HG03097 (cell line): ENCODE results near the gene MRAP2.
"Not testable (repeated sequence)": the region's sequence is repeated elsewhere in the genome, so short reads cannot be mapped to it uniquely, and the experiment has no call there.

Source experiments
- ATAC-seq: cut with Tn5 transposase; IDR thresholded peaks from one replicate; pipeline ENCODE4 v1.9.1; 2021; ENCODE audit not compliant: unreplicated experiment, low FRiP score

The MRAP2 gene

GRCh38 chr6:84068873-84069272 lies 35.3 kb downstream of the MRAP2 start:
- not testable (repeated sequence) for ATAC-seq

GRCh38 chr6:84072442-84072997 lies 38.9 kb downstream of the MRAP2 start:
- no peak for ATAC-seq

- no peak for ATAC-seq
Observed at GRCh38 chr6:84074988-84075781, 41.6 kb downstream of the MRAP2 start.

- ATAC-seq: no peak
Observed at GRCh38 chr6:84077645-84078044, 44.1 kb downstream of the MRAP2 start.

- ATAC-seq: no peak
Observed at GRCh38 chr6:84078335-84078734, 44.8 kb downstream of the MRAP2 start.

- no peak for ATAC-seq
Observed at GRCh38 chr6:84081222-84081621, 47.6 kb downstream of the MRAP2 start.

GRCh38 chr6:84082689-84083265 lies 49.2 kb downstream of the MRAP2 start:
- ATAC-seq: no peak

GRCh38 chr6:84084705-84085104 lies 51.1 kb downstream of the MRAP2 start:
- not testable (repeated sequence) for ATAC-seq

- ATAC-seq: no peak
Observed at GRCh38 chr6:84086056-84086455, 52.5 kb downstream of the MRAP2 start.

- no peak for ATAC-seq
Observed at GRCh38 chr6:84086545-84087429, 53.2 kb downstream of the MRAP2 start.

- no peak for ATAC-seq
Observed at GRCh38 chr6:84089081-84089480, 55.5 kb downstream of the MRAP2 start.

GRCh38 chr6:84089552-84089951 lies 56.0 kb downstream of the MRAP2 start:
- ATAC-seq: no peak

- ATAC-seq: no peak
Observed at GRCh38 chr6:84093441-84094435, 60.2 kb downstream of the MRAP2 start.

GRCh38 chr6:84095156-84095555 lies 61.6 kb downstream of the MRAP2 start:
- no peak for ATAC-seq

- no peak for ATAC-seq
Observed at GRCh38 chr6:84103029-84103428, 69.5 kb downstream of the MRAP2 start.

- not testable (repeated sequence) for ATAC-seq
Observed at GRCh38 chr6:84105215-84105924, 71.8 kb downstream of the MRAP2 start.

- ATAC-seq: no peak
Observed at GRCh38 chr6:84107495-84107894, 73.9 kb downstream of the MRAP2 start.

- not testable (repeated sequence) for ATAC-seq
Observed at GRCh38 chr6:84111351-84111750, 77.8 kb downstream of the MRAP2 start.

- not testable (repeated sequence) for ATAC-seq
Observed at GRCh38 chr6:84114933-84115594, 81.5 kb downstream of the MRAP2 start.
